H1 (cell line): ENCODE measurements around the gene ARHGAP23. TPM values are rescaled to one million over a fixed set of nuclear protein-coding genes. Genes with fewer than 3 reads are reported as not detected.

Source experiments
- CTCF ChIA-PET: fragments of 300-600 bp; sonication (Branson Sonifier 250); formaldehyde crosslinking; loops from one replicate; lab custom pipeline; 2021; ENCODE audit not compliant: partially characterized antibody; lab: Charles Lee
- POLR2A ChIA-PET: fragments of 300-600 bp; sonication (Branson Sonifier 250); formaldehyde crosslinking; loops from one replicate; lab custom pipeline; 2021; ENCODE audit warnings: inconsistent platforms; ENCODE audit not compliant: partially characterized antibody; lab: Charles Lee
- DNase-seq, 2 experiments: peaks; one replicate each; pipeline versions ENCODE4 v3.0.0 to v3.0.0-alpha.2; 2010 to 2022; ENCODE audit warnings: low spot score in 2 of 2, low read depth in 1 of 2, mixed read lengths in 1 of 2
- FAIRE-seq: peaks from 2 replicates; lab custom pipeline; 2011; peaks lifted over from hg19 to GRCh38; lab: Jason Lieb, UNC
- H2AFZ ChIP-seq: 2 replicates; pipeline ENCODE4 v1.8.1; 2012; ENCODE audit warnings: low read length, inconsistent platforms
- H2AK5ac ChIP-seq: 2 replicates; pipeline ENCODE4 v1.6.1; 2013; ENCODE audit warnings: low read depth, low read length
- H2BK120ac ChIP-seq: replicated peaks from 2 replicates; pipeline ENCODE3; 2013; ENCODE audit warnings: low read depth, low read length, inconsistent platforms
- H2BK12ac ChIP-seq: 2 replicates; pipeline ENCODE4 v1.6.1; 2013; ENCODE audit warnings: low read depth, low read length
- H2BK15ac ChIP-seq: 2 replicates; pipeline ENCODE4 v1.6.1; 2013; ENCODE audit warnings: low read length
- H2BK20ac ChIP-seq: 2 replicates; pipeline ENCODE4 v1.6.1; 2013; ENCODE audit warnings: low read length
- H2BK5ac ChIP-seq: 2 replicates; pipeline ENCODE4 v1.6.1; 2013; ENCODE audit warnings: low read depth, low read length
- H3K14ac ChIP-seq: 2 replicates; pipeline ENCODE4 v1.6.1; 2013; ENCODE audit warnings: inconsistent platforms; ENCODE audit not compliant: insufficient read length
- H3K18ac ChIP-seq: 2 replicates; pipeline ENCODE4 v1.6.1; 2013; ENCODE audit warnings: low read length; ENCODE audit errors: extremely low read depth
- H3K23ac ChIP-seq: 2 replicates; pipeline ENCODE4 v1.6.1; 2013; ENCODE audit warnings: inconsistent platforms; ENCODE audit not compliant: insufficient read length
- H3K23me2 ChIP-seq: 2 replicates; pipeline ENCODE4 v1.6.1; 2013; ENCODE audit warnings: low read depth, low read length
- H3K27ac ChIP-seq: 2 replicates; pipeline ENCODE4 v1.6.1; 2011; ENCODE audit warnings: low read depth, low read length, inconsistent platforms
- H3K27me3 ChIP-seq, 4 experiments: replicated peaks in 1 of 4; 1 replicate in 1 of 4; 2 replicates in 3 of 4; pipeline versions ENCODE4 v1.6.1 to v1.8.1; 2011 to 2013; ENCODE audit warnings: low read length in 3 of 4, mild to moderate bottlenecking in 3 of 4, inconsistent platforms in 2 of 4, mixed read lengths in 2 of 4, moderate library complexity in 1 of 4; ENCODE audit not compliant: control insufficient read depth in 3 of 4, insufficient read depth in 3 of 4; ENCODE audit errors: extremely low read depth in 1 of 4
- H3K36me3 ChIP-seq, 4 experiments: 2 replicates each; pipeline versions ENCODE4 v1.6.1 to v1.8.1; 2011 to 2013; ENCODE audit warnings: mild to moderate bottlenecking in 4 of 4, low read length in 3 of 4, moderate library complexity in 2 of 4, control low read depth in 1 of 4, inconsistent platforms in 1 of 4; ENCODE audit not compliant: insufficient read depth in 4 of 4, control insufficient read depth in 2 of 4
- H3K4ac ChIP-seq: replicated peaks from 2 replicates; pipeline ENCODE3; 2013; ENCODE audit warnings: low read length, low read depth, mixed read lengths, inconsistent platforms; ENCODE audit not compliant: insufficient read length
- H3K4me1 ChIP-seq, 4 experiments: replicated peaks in 1 of 4; 1 replicate in 1 of 4; 2 replicates in 3 of 4; pipeline versions ENCODE4 v1.6.1 to v1.8.1; 2011 to 2013; ENCODE audit warnings: low read length in 3 of 4, inconsistent platforms in 2 of 4, mixed read lengths in 1 of 4; ENCODE audit not compliant: insufficient read depth in 4 of 4, control insufficient read depth in 3 of 4
- H3K4me2 ChIP-seq, 2 experiments: 2 replicates each; pipeline versions ENCODE4 v1.6.1 to v1.8.1; 2011 to 2013; ENCODE audit warnings: low read depth in 2 of 2, low read length in 2 of 2, control low read depth in 1 of 2, inconsistent platforms in 1 of 2, mild to moderate bottlenecking in 1 of 2; ENCODE audit not compliant: insufficient read depth in 1 of 2
- H3K4me3 ChIP-seq, 4 experiments: fragments of 200-600, 300-600 bp in 1 of 4; sonication (generic), shearing (Covaris generic), sonication (Bioruptor Twin) in 1 of 4; 2 replicates each; pipeline versions ENCODE4 v1.5.1 to v1.8.1; 2011 to 2016; ENCODE audit warnings: low read length in 4 of 4, low read depth in 3 of 4, control low read depth in 2 of 4, inconsistent platforms in 2 of 4, mild to moderate bottlenecking in 2 of 4, mixed read lengths in 1 of 4, moderate library complexity in 1 of 4; ENCODE audit not compliant: insufficient read depth in 2 of 4; ENCODE audit errors: extremely low read depth in 1 of 4
- H3K56ac ChIP-seq: replicated peaks from 2 replicates; pipeline ENCODE3; 2013; ENCODE audit warnings: low read depth, mild to moderate bottlenecking, mixed read lengths, low read length, inconsistent platforms; ENCODE audit not compliant: insufficient read length
- H3K79me1 ChIP-seq: 2 replicates; pipeline ENCODE4 v1.6.1; 2013; ENCODE audit warnings: low read depth, low read length, control low read depth
- H3K79me2 ChIP-seq, 2 experiments: 2 replicates each; pipeline versions ENCODE4 v1.6.1 to v1.8.1; 2012 to 2013; ENCODE audit warnings: low read length in 2 of 2, mild to moderate bottlenecking in 2 of 2, inconsistent platforms in 1 of 2; ENCODE audit not compliant: insufficient read depth in 2 of 2, control insufficient read depth in 1 of 2
- H3K9ac ChIP-seq, 4 experiments: replicated peaks in 1 of 4; 1 replicate in 1 of 4; 2 replicates in 3 of 4; pipeline versions ENCODE4 v1.6.1 to v1.8.1; 2011 to 2013; ENCODE audit warnings: low read depth in 3 of 4, low read length in 3 of 4, control low read depth in 2 of 4, mild to moderate bottlenecking in 2 of 4, moderate library complexity in 2 of 4, inconsistent platforms in 1 of 4; ENCODE audit errors: extremely low read depth in 1 of 4
- H3K9me3 ChIP-seq, 2 experiments: 2 replicates each; pipeline versions ENCODE4 v1.6.1 to v1.8.1; 2012 to 2013; ENCODE audit warnings: mild to moderate bottlenecking in 2 of 2, moderate library complexity in 2 of 2, control low read depth in 1 of 2, inconsistent platforms in 1 of 2, low read depth in 1 of 2, low read length in 1 of 2, mixed read lengths in 1 of 2; ENCODE audit not compliant: insufficient read depth in 2 of 2
- H4K20me1 ChIP-seq, 2 experiments: replicated peaks in 1 of 2; 2 replicates each; pipeline versions ENCODE3 to v1.8.1; 2011 to 2013; ENCODE audit warnings: inconsistent platforms in 2 of 2, low read length in 2 of 2, mild to moderate bottlenecking in 1 of 2; ENCODE audit not compliant: insufficient read depth in 2 of 2, control insufficient read depth in 1 of 2
- H4K5ac ChIP-seq: 2 replicates; pipeline ENCODE4 v1.6.1; 2013; ENCODE audit warnings: low read length, low read depth, mixed read lengths, inconsistent platforms; ENCODE audit not compliant: insufficient read length
- H4K8ac ChIP-seq: 2 replicates; pipeline ENCODE4 v1.8.0; 2013; ENCODE audit warnings: mild to moderate bottlenecking, moderate library complexity, low read length, inconsistent platforms; ENCODE audit not compliant: insufficient read depth; ENCODE audit errors: extremely low read depth
- H4K91ac ChIP-seq: replicated peaks from 2 replicates; pipeline ENCODE3; 2013; ENCODE audit warnings: low read length, mixed read lengths, inconsistent platforms; ENCODE audit not compliant: insufficient read length
- ASH2L ChIP-seq: fragments of 200-600, 300-600 bp; sonication (generic); IDR thresholded peaks from one replicate; pipeline ENCODE4 v1.7.1; 2017; ENCODE audit warnings: low read length
- BCL11A ChIP-seq, 2 experiments: IDR thresholded peaks; one replicate each; pipeline ENCODE4 v1.6.1; 2011; ENCODE audit warnings: low read depth in 2 of 2, low read length in 2 of 2, mild to moderate bottlenecking in 2 of 2
- CBX8 ChIP-seq: fragments of 300-800, 300-1000 bp; sonication (generic); IDR thresholded peaks from 2 replicates; pipeline ENCODE4 v1.7.1; 2016; ENCODE audit warnings: low read depth, low read length, borderline replicate concordance
- GTF2F1 ChIP-seq: IDR thresholded peaks from 2 replicates; pipeline ENCODE4 v1.6.1; 2012; ENCODE audit warnings: low read depth, low read length, improper control_type of control experiment, borderline replicate concordance
- JUND ChIP-seq: IDR thresholded peaks from 2 replicates; pipeline ENCODE4 v1.6.1; 2011; ENCODE audit warnings: mild to moderate bottlenecking, improper control_type of control experiment, low read length
- KDM5A ChIP-seq: fragments of 200-600 bp; IDR thresholded peaks from 2 replicates; pipeline ENCODE4 v1.7.1; 2012; ENCODE audit warnings: mild to moderate bottlenecking, low read length, inconsistent platforms, mixed read lengths
- PHF8 ChIP-seq: fragments of 200-600 bp; sonication (generic); conservative IDR thresholded peaks from 2 replicates; pipeline ENCODE4 v1.7.1; 2012; ENCODE audit warnings: low read depth, mild to moderate bottlenecking, inconsistent platforms, low read length, moderate library complexity
- POLR2AphosphoS5 ChIP-seq: IDR thresholded peaks from 2 replicates; pipeline ENCODE4 v1.6.1; 2011; ENCODE audit warnings: low read depth, low read length
- RXRA ChIP-seq: IDR thresholded peaks from 2 replicates; pipeline ENCODE4 v1.6.1; 2011; ENCODE audit warnings: low read depth, mild to moderate bottlenecking, low read length, moderate library complexity; ENCODE audit not compliant: insufficient read depth
- SP2 ChIP-seq: IDR thresholded peaks from 2 replicates; pipeline ENCODE4 v1.6.1; 2012; ENCODE audit warnings: mild to moderate bottlenecking, low read length, inconsistent platforms
- SRF ChIP-seq: IDR thresholded peaks from 2 replicates; pipeline ENCODE4 v1.6.1; 2011; ENCODE audit warnings: mild to moderate bottlenecking, low read depth, low read length, moderate library complexity
- SUZ12 ChIP-seq: fragments of 200-600 bp; sonication (generic); IDR thresholded peaks from 2 replicates; pipeline ENCODE4 v1.6.1; 2012; ENCODE audit warnings: mild to moderate bottlenecking, inconsistent platforms, low read length, moderate library complexity, mixed read lengths
- TAF1 ChIP-seq: IDR thresholded peaks from 2 replicates; pipeline ENCODE4 v1.6.1; 2011; ENCODE audit warnings: mild to moderate bottlenecking, low read depth, low read length
- TBP ChIP-seq: IDR thresholded peaks from 2 replicates; pipeline ENCODE4 v1.6.1; 2011; ENCODE audit warnings: low read depth, low read length, improper control_type of control experiment
- ZNF274 ChIP-seq: IDR thresholded peaks from 2 replicates; pipeline ENCODE4 v1.7.0; 2012; ENCODE audit warnings: low read length, borderline replicate concordance; ENCODE audit errors: extremely low read depth
- WGBS, 2 experiments: shearing (Covaris generic) in 1 of 2; methylation state at CpG; one replicate each; pipeline versions ENCODE4 v1.1.6 to v1.1.7; 2013 to 2015; ENCODE audit warnings: low lambda C conversion rate in 2 of 2, mixed read lengths in 2 of 2, inconsistent platforms in 1 of 2, low coverage in 1 of 2, missing lambda C conversion rate in 1 of 2; ENCODE audit not compliant: insufficient replicate concordance in 2 of 2, insufficient coverage in 1 of 2, insufficient read length in 1 of 2; ENCODE audit errors: extremely low coverage in 1 of 2, missing lambda C conversion rate in 1 of 2; 5-methylcytosine and 5-hydroxymethylcytosine counted together
- polyA plus RNA-seq, 7 experiments: library from polyadenylated mRNA; depleted of rRNA in 3 of 7; stranded (reverse) in 5 of 7; unstranded in 2 of 7; fragments of >200 nt in 5 of 7; fragments of 200-250 nt in 2 of 7; gene quantifications; 1 replicate in 5 of 7; 2 replicates in 1 of 7; 4 replicates in 1 of 7; pipeline versions ENCODE4 v1.2.1 to v1.2.3, GENCODE V29; 2011 to 2013; ENCODE audit warnings: missing spikeins in 2 of 7, mixed read lengths in 2 of 7
- total RNA-seq: library from RNA; stranded (reverse); fragmentation: NEBNext Ultra II Directional; extraction: Animal tissue kit (Norgen Biotek cat#: 25700); gene quantifications from 2 replicates; pipeline ENCODE4 v1.2.1, GENCODE V29; 2021

Gene ARHGAP23
- total and polyA plus RNA-seq, 2 of the 8 experiments (the other 6 are each of a cell fraction or from before 2014, with no cell fraction given): 16.3 to 107 TPM

DNA sequence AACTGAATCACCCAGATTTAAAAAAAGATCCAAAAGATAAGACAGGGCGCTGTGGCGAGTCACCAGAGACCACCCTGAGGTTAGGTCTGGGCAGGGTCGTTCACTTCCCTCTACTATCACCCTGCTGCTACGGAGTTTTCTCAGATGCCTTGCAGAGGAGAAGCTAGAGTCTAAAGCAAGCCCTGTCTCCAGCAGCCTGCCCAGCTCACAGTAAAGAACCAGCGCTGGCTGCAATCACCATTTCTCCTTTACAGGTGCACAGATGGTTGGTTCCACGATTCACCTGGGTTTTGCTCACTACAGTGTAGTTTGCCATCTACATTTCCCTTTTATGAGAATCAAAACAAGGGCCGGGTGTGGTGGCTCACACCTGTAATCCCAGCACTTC is 106.2 kb downstream of the ARHGAP23 start:
- Histone ChIP-seq H2BK12ac (no peak overlapping the region; the same call in 1 of the 2 replicates), H3K4me3 (no peak overlapping the region), H2AK5ac (no peak overlapping the region), H3K23me2 (no peaks in the 10 kb centered on the region), H3K23ac (no peak overlapping the region), H3K27me3 (peaks cover 0 to 7% (median 1%) of the 10 kb centered on the region in 4 experiments; a peak in 3 of 7 replicates), H3K4me2 (no peak overlapping the region), H3K18ac (no peak overlapping the region), H3K9ac (no peak overlapping the region), H3K79me2 (no peaks in the 10 kb centered on the region), H3K36me3 (no peaks in the 10 kb centered on the region), H3K79me1 (no peaks in the 10 kb centered on the region), H3K56ac (no peak overlapping the region), H3K4me1 (peaks cover 0 to 19% (median 5%) of the 10 kb centered on the region in 4 experiments; a peak in 5 of 7 replicates), H2BK15ac (no peak overlapping the region), H4K20me1 (no peaks in the 10 kb centered on the region), H3K27ac (no peak overlapping the region), H4K91ac (no peak overlapping the region), H2BK5ac (no peak overlapping the region), H2AFZ (no peak overlapping the region), H4K5ac (no peak overlapping the region), H2BK120ac (no peak overlapping the region), H3K9me3 (no peaks in the 10 kb centered on the region), H4K8ac (no peak overlapping the region), H2BK20ac (no peak overlapping the region), H3K4ac (no peak overlapping the region), H3K14ac (no peak overlapping the region)
- POLR2A ChIA-PET: interaction anchor here (0.6 to 0.9 kb wide), 5 partner anchors 13 to 264 kb away, joined by 3 to 4 read pairs (median 3); partner anchors contain the start of gene PIP4K2B
- WGBS, 2 experiments: 90% methylated on average over 7 of the region's 7 CpGs; no CpG with 5 or more reads in 1 of the 2 experiments
- DNase-seq (no peak), FAIRE-seq (no peak)
- CTCF ChIA-PET: interaction anchor here (0.6 to 38.1 kb wide), 13 partner anchors 10 to 132 kb away, joined by 3 to 914 read pairs (median 4); partner anchors contain the start of gene SRCIN1
- TF ChIP-seq SUZ12: no peak
- no peak for TF ChIP-seq ASH2L
- no peak for TF ChIP-seq SRF
- no peak for TF ChIP-seq JUND
- TF ChIP-seq PHF8: no peak
- TF ChIP-seq ZNF274: no peak
- no peak for TF ChIP-seq POLR2AphosphoS5
- TF ChIP-seq TBP: no peak
- no peak for TF ChIP-seq CBX8
- TF ChIP-seq KDM5A: no peak
- TF ChIP-seq GTF2F1: no peak
- no peak for TF ChIP-seq SP2
- no peak for TF ChIP-seq RXRA
- TF ChIP-seq TAF1: no peak
- no peak for TF ChIP-seq BCL11A (IDR thresholded peaks at IDR 0.05; ENCODE audit: low read depth in 2 of 2, low read length in 2 of 2)
